HG03565 (cell line): Measurements from ENCODE around the gene TMIGD1.
"Not testable (repeated sequence)": the region's sequence is repeated elsewhere in the genome, so short reads cannot be mapped to it uniquely, and the experiment has no call there.

Experiments
- ATAC-seq: cut with Tn5 transposase; IDR thresholded peaks from one replicate; pipeline ENCODE4 v1.9.1; 2021; ENCODE audit warnings: mild to moderate bottlenecking, moderate library complexity; ENCODE audit not compliant: unreplicated experiment

Gene TMIGD1

GRCh38 chr17:30360086-30360808, 26.4 kb upstream of the TMIGD1 start:
- no peak for ATAC-seq

DNA sequence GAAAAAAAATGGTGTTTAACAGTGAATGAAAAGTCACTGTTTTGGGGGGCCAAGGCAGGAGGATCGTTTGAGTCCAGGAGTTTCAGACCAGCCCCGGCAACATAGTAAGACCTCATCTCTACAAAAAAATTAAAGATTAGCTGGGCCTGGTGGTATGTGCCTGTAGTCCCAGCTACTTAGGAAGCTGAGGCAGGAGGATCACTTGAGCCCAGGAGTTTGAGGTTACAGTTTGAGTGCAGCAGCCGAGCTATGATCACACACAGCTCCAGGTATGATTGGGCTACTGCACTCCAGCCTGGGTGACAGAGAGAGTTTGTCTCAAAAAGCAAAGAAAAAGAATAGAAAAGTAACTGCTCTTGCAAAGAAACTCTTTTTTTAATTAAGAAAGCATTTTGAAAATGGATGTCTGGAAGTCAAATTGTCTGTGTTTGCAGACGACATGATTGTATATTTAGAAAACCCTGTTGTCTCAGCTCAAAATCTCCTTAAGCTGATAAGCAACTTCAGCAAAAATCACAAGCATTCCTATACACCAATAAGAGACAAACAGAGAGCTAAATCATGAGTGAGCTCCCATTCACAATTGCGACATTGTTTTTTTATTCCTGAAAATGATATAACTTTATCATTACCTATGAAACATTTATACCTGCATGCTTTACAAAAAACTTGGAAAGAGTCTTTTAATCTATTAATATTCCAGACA, 24.4 kb upstream of the TMIGD1 start:
- ATAC-seq: no peak

DNA sequence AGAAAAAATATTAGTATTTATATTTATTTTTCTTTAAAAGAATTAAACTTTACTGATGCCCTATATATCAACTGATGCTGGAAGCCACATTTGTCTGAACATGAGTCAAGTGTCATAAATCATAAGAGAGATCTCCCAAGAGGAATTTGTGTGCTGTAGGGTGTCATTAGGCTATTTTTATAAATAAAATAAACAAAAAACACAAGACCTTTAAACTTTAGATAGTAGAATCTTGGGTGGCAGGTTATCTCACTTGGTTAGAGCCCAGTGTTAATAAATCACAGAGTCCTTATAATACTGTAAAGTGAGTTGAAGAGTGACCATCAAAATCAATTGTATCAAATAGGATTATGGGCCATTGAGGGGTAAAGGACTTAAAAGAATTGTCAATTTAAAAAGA, 23.6 kb upstream of the TMIGD1 start:
- no peak for ATAC-seq

GRCh38 chr17:30354701-30355100, 20.8 kb upstream of the TMIGD1 start:
- no peak for ATAC-seq

DNA sequence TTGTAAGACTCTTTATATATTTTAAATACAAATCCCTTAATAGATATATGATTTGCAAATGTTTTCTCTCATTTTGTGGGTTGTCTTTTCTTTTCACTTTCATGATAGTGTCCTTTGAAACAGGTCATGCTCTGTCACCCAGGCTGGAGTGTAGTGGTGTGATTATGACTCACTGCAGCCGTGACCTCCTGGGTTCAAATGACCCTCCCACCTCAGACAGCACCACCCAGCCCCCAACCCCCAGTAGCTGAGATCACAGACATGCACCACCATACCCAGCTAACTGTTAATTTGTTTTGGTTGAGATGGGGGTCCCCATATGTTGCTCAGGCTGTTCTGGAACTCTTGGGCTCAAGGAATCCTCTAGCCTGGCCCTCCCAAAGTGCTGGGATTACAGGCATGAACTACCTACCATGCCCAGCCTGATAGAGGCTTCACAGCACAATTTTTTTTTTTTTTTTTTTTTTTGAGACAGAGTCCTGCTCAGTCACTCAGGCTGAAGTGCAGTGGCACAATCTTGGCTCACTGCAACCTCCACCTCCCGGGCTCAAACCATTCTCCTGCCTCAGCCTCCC, 18.5 kb upstream of the TMIGD1 start:
- ATAC-seq: no peak

GRCh38 chr17:30351735-30352134, 17.9 kb upstream of the TMIGD1 start:
- no peak for ATAC-seq

DNA sequence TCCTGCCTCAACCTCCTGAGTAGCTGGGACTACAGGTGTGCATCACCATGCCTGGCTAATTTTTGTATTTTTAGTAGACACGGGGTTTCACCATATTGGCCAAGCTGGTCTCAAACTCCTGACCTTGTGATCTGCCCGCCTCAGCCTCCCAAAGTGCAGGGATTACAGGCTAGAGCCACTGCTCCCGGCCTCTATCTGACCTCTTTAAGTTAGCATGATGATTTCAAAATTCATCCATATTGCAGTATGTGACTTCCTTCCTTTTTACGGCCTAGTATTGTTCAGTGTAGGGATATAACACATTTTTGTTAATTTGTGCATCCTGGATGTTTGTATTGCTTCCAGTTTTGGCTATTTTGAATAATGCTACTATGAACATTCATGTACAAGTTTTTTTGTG, 17.4 kb upstream of the TMIGD1 start:
- ATAC-seq: not testable (repeated sequence)

GRCh38 chr17:30349252-30349651, 15.4 kb upstream of the TMIGD1 start:
- ATAC-seq: no peak

- ATAC-seq: no peak
These were observed 13.6 kb upstream of the TMIGD1 start for GRCh38 chr17:30347488-30347887.

GRCh38 chr17:30346221-30346795, 12.5 kb upstream of the TMIGD1 start:
- ATAC-seq: no peak

- no peak for ATAC-seq
These were observed 11.7 kb upstream of the TMIGD1 start for GRCh38 chr17:30345527-30346075.

GRCh38 chr17:30345089-30345433, 11.2 kb upstream of the TMIGD1 start:
- no peak for ATAC-seq

GRCh38 chr17:30344283-30345088, 10.6 kb upstream of the TMIGD1 start:
- no peak for ATAC-seq

DNA sequence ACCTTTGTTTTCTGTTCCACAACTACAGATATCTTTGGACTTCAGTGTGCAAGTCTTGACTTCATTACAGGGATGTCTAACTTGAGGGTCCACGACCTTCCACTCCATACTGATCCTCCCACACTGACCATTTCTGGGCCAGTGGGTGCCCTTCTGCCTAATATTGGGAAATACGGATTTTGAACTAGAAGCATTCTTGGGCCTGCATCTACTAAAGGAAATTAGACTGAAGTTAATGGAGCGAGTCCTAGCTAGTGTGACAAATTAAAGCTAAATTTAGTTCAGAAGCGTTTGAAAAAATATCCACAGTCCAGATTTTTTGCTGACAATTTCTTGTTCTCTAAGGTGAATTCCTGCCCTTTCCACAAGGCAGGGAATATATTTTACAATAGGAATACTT, 9.9 kb upstream of the TMIGD1 start:
- ATAC-seq: no peak

DNA sequence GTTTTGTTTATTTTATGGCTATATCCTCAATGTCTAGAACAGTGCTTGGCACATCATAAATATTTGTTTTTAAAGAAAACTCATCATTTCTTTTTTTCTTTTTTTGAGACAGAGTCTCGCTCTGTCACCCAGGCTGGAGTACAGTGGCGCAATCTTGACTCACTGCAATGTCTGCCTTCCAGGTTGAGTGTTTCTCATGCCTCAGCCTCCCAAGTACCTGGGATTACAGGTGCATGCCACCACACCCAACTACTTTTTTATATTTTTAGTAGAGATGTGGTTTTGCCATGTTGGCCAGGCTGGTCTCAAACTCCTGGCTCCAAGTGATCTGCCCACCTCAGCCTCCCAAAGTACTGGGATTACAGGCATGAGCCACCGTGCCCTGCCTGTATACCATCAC, 9.4 kb upstream of the TMIGD1 start:
- ATAC-seq: not testable (repeated sequence)

DNA sequence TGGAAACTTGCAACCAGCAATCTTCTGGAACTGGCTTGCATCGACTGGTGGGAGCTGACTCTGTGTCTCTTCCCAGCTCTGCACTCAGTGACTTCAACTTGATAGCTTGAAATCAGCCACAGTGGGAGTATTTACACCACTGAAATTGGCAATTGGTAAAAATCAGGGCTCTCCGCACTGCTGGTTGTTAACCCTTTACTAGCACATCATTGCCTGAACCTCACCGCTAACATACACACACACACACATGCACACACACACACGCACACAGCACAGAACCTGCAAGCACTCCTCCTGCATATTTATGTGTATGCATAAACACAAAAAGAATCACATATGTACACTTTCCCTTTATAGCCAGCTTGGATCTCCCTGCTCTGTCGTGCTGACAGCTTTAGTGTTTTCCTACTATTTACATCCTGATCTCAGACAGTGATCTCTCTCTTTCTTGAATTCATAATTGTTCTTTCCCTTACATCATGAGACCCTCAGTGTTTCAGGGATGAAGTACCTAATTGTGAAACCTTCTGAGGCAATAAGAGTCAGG, 7.9 kb upstream of the TMIGD1 start:
- no peak for ATAC-seq

- no peak for ATAC-seq
These were observed 7.0 kb upstream of the TMIGD1 start for GRCh38 chr17:30340801-30341356.

DNA sequence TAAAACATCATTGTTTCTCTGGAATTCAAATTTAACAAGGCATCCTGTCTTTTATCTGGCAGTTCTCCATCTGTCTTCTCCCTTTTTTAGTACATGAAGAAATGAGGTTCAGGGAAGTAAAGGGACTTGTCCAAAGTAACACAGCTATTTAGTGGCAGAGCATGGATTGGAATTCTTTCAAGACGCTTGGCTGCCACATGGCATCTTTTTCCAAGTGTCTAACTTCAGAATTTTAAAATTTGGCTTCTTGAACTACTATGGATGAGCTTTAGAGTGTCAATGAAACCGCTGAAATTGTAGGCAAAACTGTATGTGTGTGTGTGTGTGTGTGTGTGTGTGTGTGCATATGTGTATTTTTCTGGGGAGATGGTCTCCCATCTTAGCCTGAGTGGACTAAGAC, 5.2 kb upstream of the TMIGD1 start:
- ATAC-seq: no peak

- no peak for ATAC-seq
These were observed 3.6 kb upstream of the TMIGD1 start for GRCh38 chr17:30337393-30337999.
